MCF 10A (cell line): ENCODE data around the gene CDK1. TPM values are rescaled to one million over a fixed set of nuclear protein-coding genes. Genes with fewer than 3 reads are reported as not detected.

ENCODE experiments used
- BruUV-seq: library from RNA; stranded (reverse); fragments of 400-500 nt; replicated peaks from 2 replicates; lab custom pipeline; 2021; lab: Mats Ljungman, UMichigan
- CTCF ChIA-PET: fragments of 300-600 bp; sonication (Branson Sonifier 250); formaldehyde crosslinking; extraction: SDS; loops from one replicate; lab custom pipeline; 2021; ENCODE audit warnings: antibody characterized with exemption, inconsistent platforms; lab: Yijun Ruan, JAX
- POLR2A ChIA-PET: fragments of 300-600, 350-650 bp; sonication (Branson Sonifier 250); formaldehyde crosslinking; extraction: SDS; loops from one replicate; lab custom pipeline; 2020; ENCODE audit warnings: antibody characterized with exemption, inconsistent platforms; lab: Yijun Ruan, JAX
- DNase-seq: peaks from one replicate; pipeline ENCODE4 v3.0.0-alpha.2; 2018; ENCODE audit not compliant: unreplicated experiment
- H3K27ac Mint-ChIP-seq: one replicate; pipeline ENCODE4 v1.8.0; 2022; ENCODE audit warnings: mild to moderate bottlenecking, low read depth, mixed read lengths; ENCODE audit not compliant: unreplicated experiment
- H3K27me3 Mint-ChIP-seq: one replicate; pipeline ENCODE4 v1.8.0; 2022; ENCODE audit warnings: mixed read lengths; ENCODE audit not compliant: insufficient read depth, unreplicated experiment
- H3K36me3 Mint-ChIP-seq: one replicate; pipeline ENCODE4 v1.8.0; 2022; ENCODE audit warnings: mild to moderate bottlenecking, moderate library complexity, mixed read lengths; ENCODE audit not compliant: insufficient read depth, unreplicated experiment
- H3K4me1 Mint-ChIP-seq: one replicate; pipeline ENCODE4 v1.8.0; 2022; ENCODE audit warnings: mixed read lengths; ENCODE audit not compliant: insufficient read depth, unreplicated experiment
- H3K4me3 Mint-ChIP-seq: one replicate; pipeline ENCODE4 v1.8.0; 2022; ENCODE audit warnings: mild to moderate bottlenecking, moderate library complexity, mixed read lengths; ENCODE audit not compliant: unreplicated experiment
- H3K9me3 Mint-ChIP-seq: one replicate; pipeline ENCODE4 v1.8.0; 2022; ENCODE audit warnings: mixed read lengths; ENCODE audit not compliant: unreplicated experiment
- CTCF ChIP-seq: fragments of 200-600 bp; IDR thresholded peaks from one replicate; pipeline ENCODE4 v1.8.0; 2022; ENCODE audit warnings: antibody characterized with exemption, mild to moderate bottlenecking; ENCODE audit not compliant: unreplicated experiment
- intact Hi-C: fragments of 100-400 bp; cut with micrococcal nuclease; formaldehyde crosslinking; loops from 2 replicates; pipeline ENCODE4 v1.14.1; 2022
- total RNA-seq: library from RNA; stranded (reverse); gene quantifications from 2 replicates; pipeline ENCODE4 v1.2.3, GENCODE V29; 2022

Gene CDK1
- total RNA-seq, 1 experiment from 2014 or later = 48.8 TPM

GRCh38 chr10:60732198-60732806, 46.0 kb upstream of the CDK1 start:
- Mint-ChIP-seq H3K27me3 (no peaks in the 10 kb centered on the region), H3K4me3 (peak overlapping the region; percentile 89), H3K36me3 (no peaks in the 10 kb centered on the region), H3K27ac (peak overlapping the region; percentile 63), H3K4me1 (peaks cover 28% of the 10 kb centered on the region), H3K9me3 (no peaks in the 10 kb centered on the region)
- ChIA-PET CTCF (no interaction called here), POLR2A (interaction anchor here (1.6 to 2.7 kb wide), 9 partner anchors 14 to 161 kb away, joined by 3 to 16 read pairs (median 8); partner anchors contain the start of gene CDK1)
- intact Hi-C loops = loop anchor here (5.0 kb wide), 2 partner anchors 80 to 880 kb away; no protein-coding TSS in a partner anchor
- peak; percentile 32 for DNase-seq
- no peak for TF ChIP-seq CTCF
- BruUV-seq = no TSS peak

- no peak for TF ChIP-seq CTCF
- Mint-ChIP-seq H3K9me3 (no peaks in the 10 kb centered on the region), H3K27me3 (no peaks in the 10 kb centered on the region), H3K27ac (peak overlapping the region; percentile 63), H3K4me1 (peaks cover 27% of the 10 kb centered on the region), H3K4me3 (peak overlapping the region; percentile 89), H3K36me3 (no peaks in the 10 kb centered on the region)
- CTCF ChIA-PET = interaction anchor here (0.6 to 1.1 kb wide), 5 partner anchors 7 to 619 kb away, joined by 3 to 4 read pairs (median 3); no protein-coding TSS in a partner anchor
- intact Hi-C loops = loop anchor here (5.0 kb wide), 2 partner anchors 81 to 879 kb away; no protein-coding TSS in a partner anchor
- DNase-seq = peak; percentile 70
- POLR2A ChIA-PET = interaction anchor here (0.7 to 2.7 kb wide), 20 partner anchors 11 to 457 kb away, joined by 3 to 16 read pairs (median 5); partner anchors contain the start of gene CDK1
- no TSS peak for BruUV-seq
Observed at GRCh38 chr10:60732807-60733516, 45.3 kb upstream of the CDK1 start.

- BruUV-seq = no TSS peak
- Mint-ChIP-seq H3K36me3 (no peaks in the 10 kb centered on the region), H3K4me3 (peak overlapping the region; percentile 89), H3K27me3 (no peaks in the 10 kb centered on the region), H3K9me3 (no peaks in the 10 kb centered on the region), H3K27ac (no peak overlapping the region), H3K4me1 (peaks cover 22% of the 10 kb centered on the region)
- no peak for DNase-seq
- CTCF ChIA-PET = interaction anchor here (0.5 to 1.1 kb wide), 7 partner anchors 8 to 619 kb away, joined by 3 to 7 read pairs (median 4); no protein-coding TSS in a partner anchor
- peak; percentile 50 for TF ChIP-seq CTCF
- POLR2A ChIA-PET = interaction anchor here (0.7 to 2.7 kb wide), 21 partner anchors 10 to 507 kb away, joined by 3 to 16 read pairs (median 5); partner anchors contain the start of gene CDK1
- intact Hi-C loops = loop anchor here (5.0 kb wide), 2 partner anchors 81 to 879 kb away; no protein-coding TSS in a partner anchor
Observed at GRCh38 chr10:60733517-60733822, 44.8 kb upstream of the CDK1 start.

GRCh38 chr10:60733826-60734225, 44.5 kb upstream of the CDK1 start:
- Mint-ChIP-seq H3K9me3 (no peaks in the 10 kb centered on the region), H3K36me3 (no peaks in the 10 kb centered on the region), H3K27me3 (no peaks in the 10 kb centered on the region), H3K4me3 (peak overlapping the region; percentile 89), H3K4me1 (peaks cover 22% of the 10 kb centered on the region), H3K27ac (no peak overlapping the region)
- ChIA-PET CTCF (interaction anchor here (0.5 to 1.4 kb wide), 8 partner anchors 8 to 83 kb away, joined by 3 to 7 read pairs (median 4); no protein-coding TSS in a partner anchor), POLR2A (interaction anchor here (0.7 to 2.7 kb wide), 21 partner anchors 10 to 506 kb away, joined by 3 to 16 read pairs (median 5); partner anchors contain the start of gene CDK1)
- no peak for DNase-seq
- intact Hi-C loops = loop anchor here (5.0 kb wide), 2 partner anchors 82 to 878 kb away; no protein-coding TSS in a partner anchor
- no peak for TF ChIP-seq CTCF
- BruUV-seq = no TSS peak
